Measurements from ENCODE around the gene ZFYVE21.

The ZFYVE21 gene

GRCh38 chr14:103739466-103739792 is 23.8 kb downstream of the ZFYVE21 start:
- no peak for DNase-seq

GRCh38 chr14:103739793-103740501 is 24.3 kb downstream of the ZFYVE21 start:
- DNase-seq, result no peak

- no peak for DNase-seq
Observed at GRCh38 chr14:103740991-103741689, 25.5 kb downstream of the ZFYVE21 start.

- no peak for DNase-seq
Observed at GRCh38 chr14:103741876-103742275, 26.3 kb downstream of the ZFYVE21 start.

- no peak for DNase-seq
Observed at GRCh38 chr14:103742499-103743255, 27.1 kb downstream of the ZFYVE21 start.

DNA sequence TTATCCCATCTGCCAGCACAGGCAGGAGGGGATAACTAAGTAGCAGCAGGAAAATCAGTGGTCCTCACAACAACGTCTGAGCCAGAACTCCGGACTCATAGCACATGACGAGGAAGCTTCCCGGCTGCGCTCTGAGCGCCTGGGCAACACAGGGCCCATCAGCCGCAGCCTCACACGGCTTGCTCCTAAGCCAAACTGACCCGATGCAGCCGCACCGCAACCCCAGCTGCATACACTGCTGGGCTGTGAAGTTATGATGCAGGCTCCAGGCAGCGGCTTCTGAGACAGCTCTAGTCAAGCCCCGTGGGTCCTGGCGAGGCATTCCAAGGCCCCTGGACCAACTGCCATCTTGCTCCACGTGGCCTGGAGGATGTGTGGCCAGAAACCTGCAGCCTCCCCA is 28.1 kb downstream of the ZFYVE21 start:
- no peak for DNase-seq

GRCh38 chr14:103744621-103745395 is 29.2 kb downstream of the ZFYVE21 start:
- no peak for DNase-seq

- DNase-seq, result no peak
Observed at GRCh38 chr14:103745424-103745823, 29.8 kb downstream of the ZFYVE21 start.

DNA sequence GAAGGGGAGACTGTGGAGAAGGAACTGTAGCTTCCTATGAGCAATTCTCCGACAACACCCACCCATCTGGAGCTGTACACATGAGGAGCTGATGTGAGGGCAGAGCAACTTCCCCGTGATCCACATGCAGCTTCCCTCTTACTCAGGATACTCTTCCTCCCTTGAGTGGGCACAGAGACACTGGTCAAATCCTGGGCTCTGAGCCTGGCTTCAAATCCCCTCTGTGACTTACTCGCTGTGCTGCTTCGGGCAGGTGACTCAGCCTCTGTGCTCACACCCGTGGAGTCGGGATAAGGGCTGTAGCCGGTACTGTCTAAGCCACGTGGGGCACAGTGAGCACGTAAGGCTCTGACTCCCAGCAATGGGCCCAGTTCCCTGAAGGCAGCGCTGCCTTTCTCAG is 31.1 kb downstream of the ZFYVE21 start:
- DNase-seq, result no peak

DNA sequence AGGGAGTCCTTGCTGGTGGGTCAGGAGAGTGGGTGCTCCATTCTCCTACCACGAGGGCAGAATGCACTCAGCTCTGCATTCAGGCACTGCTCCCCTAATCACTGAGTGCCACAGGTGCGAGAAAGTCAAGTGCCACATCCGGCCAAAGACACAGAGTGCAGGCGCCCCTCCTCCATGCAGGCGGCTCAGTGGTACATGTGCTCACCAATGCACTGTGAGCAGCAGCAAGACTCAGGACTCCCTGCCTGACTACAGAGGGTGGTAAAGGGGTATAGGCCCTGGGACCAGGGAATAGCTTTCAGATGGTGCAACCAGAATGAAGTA is 32.9 kb downstream of the ZFYVE21 start:
- DNase-seq, result no peak

DNA sequence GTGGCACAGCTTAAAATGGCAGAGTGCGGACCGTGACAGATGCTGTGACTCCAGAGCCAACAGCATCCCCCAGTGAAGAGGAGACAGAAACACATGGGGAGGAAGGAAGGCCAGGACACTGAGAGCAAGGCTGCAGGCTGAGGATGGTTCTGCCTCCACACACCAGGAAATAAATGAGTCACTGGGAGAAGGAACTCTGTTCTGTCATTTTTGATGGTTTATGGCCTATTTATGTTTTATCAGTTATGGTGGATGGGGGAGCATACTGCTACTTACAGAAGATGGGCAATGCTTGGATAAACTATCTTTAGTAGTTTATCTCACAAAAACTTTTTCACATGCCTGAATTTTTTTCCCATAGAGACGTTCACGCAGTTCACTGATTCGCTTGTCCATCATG is 33.8 kb downstream of the ZFYVE21 start:
- DNase-seq, result no peak

DNA sequence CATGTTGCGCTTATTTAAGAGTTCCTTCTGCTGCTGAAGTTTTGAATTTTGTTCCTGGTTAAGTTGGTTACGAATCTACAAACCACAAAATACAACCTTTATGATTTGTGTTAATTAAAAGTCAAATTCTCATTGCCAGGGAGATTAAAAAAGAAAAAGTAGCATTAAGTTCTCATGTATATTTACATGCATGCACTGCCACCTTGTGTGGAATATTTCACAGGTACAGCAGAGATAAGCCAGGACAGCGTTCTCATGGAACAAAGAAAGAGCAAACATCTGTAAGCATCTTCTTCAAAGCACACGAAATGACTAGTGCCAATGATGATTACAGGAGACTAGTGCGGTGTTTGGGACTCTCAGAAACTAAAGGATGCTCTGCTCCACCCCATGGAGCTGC is 34.2 kb downstream of the ZFYVE21 start:
- no peak for DNase-seq

DNA sequence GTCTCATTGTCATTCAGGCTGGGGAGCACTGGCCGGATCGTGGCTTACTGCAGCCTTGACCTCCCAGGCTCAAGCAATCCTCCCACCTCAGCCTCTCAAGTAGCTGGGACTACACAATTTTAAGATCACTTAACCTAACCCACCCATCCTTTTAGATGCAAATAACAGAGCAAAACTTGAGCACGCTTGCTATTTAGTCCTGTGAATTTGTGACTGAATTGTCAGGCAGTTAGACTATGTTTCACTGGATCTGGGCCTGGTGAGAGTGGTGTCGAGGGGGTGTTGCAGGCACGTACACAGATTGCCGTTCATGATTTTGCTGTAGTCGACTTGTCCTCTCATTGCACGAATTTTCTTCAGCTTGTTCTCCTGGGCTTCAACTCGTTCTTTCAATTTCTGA is 38.2 kb downstream of the ZFYVE21 start:
- DNase-seq, result no peak

DNA sequence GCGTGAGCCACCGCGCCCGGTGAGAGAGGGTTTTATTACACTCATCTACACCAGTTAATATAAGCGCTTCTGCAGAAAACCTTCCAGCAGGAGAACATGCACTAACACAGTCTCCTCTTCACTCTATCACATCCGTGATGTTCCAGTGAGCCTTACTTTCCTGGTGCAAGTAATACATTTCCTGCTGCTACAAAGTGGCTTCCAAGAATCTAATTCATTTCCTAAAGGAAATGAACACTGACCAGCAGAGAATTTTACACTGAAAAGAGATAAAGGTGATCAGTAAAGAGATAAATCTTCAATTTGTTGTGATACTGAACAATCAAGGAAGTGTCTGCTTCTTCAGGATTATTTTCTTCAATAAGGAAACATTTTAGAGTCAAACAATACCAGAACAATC is 39.5 kb downstream of the ZFYVE21 start:
- DNase-seq, result no peak

DNA sequence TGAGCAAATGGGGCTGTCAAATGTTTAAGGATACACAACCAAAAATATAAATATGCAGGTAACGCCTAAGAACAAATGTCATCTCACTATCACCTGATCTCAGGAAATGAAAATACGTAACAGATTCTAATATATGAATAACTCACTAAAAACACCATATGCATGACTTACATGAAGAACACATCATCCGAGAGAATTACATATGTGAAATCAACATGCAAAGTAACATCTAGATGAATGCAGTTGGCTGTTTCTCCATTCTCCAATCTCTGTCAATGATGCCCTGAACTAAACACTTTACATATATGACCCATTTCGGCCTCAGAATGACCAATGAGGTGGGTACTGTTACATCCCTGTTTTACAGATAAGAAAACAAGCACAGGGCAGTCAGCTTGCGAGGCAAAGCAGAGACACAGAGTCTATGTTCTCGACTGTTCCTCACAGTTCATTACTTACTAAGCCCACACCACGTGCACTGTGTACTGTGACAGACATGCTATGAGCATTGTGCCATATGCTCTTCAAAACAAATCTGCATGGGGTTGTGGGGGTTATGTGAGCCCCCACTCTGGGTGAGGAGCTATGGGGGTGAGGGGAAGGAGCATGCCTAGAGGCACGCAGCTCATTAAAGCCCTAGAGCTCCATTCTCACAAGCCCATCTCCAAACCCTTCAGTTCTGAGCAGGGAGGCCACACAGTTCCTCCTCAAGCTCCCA is 42.6 kb downstream of the ZFYVE21 start:
- DNase-seq, result no peak

GRCh38 chr14:103762036-103762435 is 46.4 kb downstream of the ZFYVE21 start:
- no peak for DNase-seq

- no peak for DNase-seq
Observed at GRCh38 chr14:103762541-103762940, 46.9 kb downstream of the ZFYVE21 start.

- DNase-seq, result no peak
Observed at GRCh38 chr14:103763730-103764488, 48.3 kb downstream of the ZFYVE21 start.

GRCh38 chr14:103765526-103765925 is 49.9 kb downstream of the ZFYVE21 start:
- DNase-seq, result no peak

DNA sequence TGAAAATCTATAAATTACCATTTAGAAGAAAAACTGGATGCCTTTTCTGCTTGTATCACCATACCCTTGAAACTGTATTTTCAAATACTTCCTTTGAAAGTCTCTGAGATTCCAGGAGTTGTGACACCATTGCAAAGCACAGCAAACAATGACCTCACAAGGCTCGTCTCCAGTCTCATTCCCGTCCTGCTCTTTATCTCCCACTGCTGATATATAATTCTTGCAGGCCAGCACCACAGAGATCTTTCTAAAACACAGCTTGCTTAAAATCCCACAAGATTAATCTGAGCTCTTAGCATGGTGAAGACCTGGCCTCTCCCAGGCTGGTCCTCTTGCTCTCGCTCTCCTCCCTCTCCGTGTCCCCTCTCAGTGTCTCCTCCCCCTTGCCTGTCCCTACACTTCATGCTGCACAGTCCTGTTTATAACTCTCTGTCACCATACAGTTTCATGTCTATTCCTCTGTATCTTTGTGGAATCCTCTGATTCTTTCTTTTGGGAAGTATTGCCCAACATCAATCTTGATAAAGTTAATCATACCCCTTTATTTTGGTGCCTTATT is 51.8 kb downstream of the ZFYVE21 start:
- DNase-seq, result no peak

DNA sequence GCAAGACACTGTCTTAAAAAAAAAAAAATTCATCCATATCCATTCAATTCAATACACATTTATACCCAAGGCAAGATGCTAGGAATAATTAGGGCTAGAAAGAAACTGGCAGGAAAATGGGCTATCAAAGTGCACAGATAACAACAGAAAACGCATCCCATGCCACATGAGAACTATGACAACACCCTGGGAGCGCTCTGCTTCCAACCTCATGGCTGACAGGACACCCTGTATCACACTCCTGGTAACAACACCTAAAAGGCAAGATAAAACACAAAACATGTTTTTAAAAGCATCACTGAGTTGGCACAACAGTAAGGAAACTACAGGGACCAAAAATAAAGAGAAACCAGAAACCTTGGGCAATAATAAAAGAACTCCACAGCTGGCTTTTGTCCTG is 54.9 kb downstream of the ZFYVE21 start:
- no peak for DNase-seq

DNA sequence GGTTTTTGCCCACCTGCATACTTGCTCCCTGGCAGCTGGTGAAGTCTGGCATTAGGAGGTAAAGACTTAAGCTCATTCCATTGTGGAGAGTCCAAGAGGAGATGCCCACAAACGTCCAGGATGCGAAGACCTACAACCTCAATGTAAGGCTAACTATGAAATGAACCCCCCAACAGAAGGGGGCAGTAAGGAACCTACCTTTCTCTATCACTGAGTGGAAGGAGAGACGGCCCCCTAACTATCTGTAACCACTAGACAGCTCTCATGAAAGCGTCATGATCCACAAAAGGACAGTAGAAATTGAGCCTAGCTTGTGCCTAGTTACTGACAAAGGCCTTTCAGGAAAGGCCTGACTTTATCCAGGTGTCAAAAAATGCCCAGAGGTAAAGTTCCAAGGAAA is 55.3 kb downstream of the ZFYVE21 start:
- no peak for DNase-seq

Measured in NCI-H1092 treated with DMSO at 0.1 percent for 48 hours (cell line).